ENCODE results near the gene SIGLEC6.

Gene SIGLEC6

DNA sequence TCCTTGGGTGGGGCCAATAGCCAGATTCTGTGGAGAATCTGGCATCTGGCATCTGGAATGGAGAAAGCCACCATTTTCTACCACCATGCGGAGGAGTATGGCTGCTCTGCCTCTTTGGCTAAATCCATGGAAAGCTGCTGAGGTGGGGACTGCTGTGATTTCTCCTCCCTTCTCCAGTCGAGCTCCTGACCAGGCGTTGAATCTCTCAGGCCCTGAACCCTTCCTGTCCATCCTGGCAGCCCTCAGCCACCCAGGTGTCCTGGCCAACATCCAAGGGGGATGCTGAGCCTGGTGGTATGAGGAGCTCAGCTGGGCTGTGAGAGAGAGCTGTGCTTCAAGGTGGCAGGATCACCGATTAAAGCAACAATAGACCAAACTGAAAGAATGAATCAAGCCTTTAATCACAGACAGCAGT is 17.4 kb upstream of the SIGLEC6 start:
- DNase-seq (ENCODE audit: low read depth in 2 of 2): no peak

DNA sequence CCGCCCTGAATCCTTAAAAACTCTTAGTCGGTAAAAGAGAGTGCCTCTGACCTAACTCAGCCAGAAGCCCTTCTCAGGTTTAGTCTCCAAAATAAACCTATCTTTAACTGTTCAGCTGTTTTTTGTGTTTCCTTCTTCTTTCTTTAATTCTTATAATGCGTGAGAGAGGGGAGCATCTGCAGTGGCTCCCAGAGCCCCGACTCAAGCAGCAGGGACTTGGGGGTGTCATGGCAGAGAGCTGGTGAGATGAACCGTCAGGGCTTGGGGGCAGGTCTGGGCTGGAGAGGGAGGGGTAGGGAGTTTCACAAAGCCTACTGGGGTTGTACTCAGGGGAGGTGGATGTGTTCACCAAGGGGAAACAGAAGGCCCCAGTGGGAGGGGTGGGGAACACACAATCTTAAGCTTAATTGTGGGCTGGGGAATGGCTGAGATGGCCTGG is 16.8 kb upstream of the SIGLEC6 start:
- DNase-seq (ENCODE audit: low read depth in 2 of 2): no peak

DNA sequence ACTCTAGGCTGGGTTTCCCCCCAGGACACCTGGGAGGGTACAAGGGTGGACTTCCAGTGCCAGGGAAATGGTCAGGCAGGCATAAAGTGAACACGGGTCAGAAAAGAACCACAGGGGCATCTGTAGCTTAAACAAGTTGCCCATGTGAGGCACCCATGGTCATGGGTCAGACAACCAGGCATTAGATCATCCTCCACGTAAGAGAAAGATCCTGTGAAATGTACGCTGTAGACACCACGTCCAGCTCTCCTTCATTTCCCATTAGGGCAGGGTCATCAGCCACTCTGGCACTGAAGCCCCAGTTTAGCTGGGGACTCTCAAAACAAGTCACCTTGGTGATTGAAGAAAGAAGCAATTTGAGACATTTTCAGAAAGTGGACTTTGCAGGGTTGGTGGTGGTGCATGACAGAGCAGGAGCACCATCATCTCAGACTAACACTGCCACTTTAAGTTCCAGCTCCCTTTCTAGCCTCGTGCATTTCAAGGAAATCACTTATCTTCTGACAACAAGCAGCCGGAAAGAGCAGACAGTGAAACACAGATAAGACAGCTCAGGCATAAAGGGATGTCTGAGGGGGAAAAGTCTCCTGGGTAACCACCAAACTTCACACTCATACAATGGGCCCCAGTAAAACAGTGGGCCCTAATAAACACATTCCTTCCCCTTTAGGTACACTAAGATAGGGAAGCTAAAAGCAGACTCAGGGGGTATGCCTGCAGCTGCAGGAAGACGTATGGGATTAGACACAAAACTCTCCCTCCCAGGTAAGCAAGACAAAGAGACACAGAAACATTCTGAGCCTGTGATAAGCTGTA is 16.1 kb upstream of the SIGLEC6 start:
- no peak for DNase-seq (ENCODE audit: low read depth in 2 of 2)

DNA sequence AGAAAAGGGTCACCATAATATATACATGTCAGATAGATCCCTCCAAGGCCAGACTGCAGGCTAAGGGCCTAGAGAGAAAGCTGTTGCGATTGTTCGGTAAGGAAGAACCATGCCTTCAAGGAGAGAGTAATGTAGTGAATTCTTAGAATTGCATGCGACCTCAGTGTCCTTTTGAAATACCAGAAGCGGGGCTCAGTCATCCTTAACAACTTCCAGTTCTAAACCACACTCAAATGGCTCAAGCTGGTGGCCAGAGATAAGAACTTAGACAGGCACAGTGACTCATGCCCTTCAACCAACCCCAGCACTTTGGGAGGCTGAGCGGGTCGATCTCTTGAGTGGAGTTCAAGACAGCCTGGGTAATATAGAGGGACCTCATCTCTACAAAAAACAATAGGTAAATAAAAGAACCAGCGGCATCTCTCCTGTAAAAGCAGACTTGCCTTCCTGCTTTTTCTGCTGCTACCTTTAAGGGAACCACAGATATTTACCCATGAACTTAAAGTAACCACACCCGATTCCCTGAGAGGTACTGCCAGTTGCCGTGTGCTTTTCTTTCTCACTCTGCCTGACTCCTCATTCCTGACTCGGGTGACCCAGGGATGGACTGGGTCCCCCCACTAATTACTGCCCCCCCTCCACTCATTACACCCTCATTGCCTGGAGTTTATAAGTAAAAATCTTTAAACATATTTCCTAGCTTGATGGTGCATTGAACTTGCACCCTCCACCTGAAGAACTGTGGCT is 15.4 kb upstream of the SIGLEC6 start:
- peak; percentile 14 to 36 for DNase-seq (ENCODE audit: low read depth in 2 of 2)

DNA sequence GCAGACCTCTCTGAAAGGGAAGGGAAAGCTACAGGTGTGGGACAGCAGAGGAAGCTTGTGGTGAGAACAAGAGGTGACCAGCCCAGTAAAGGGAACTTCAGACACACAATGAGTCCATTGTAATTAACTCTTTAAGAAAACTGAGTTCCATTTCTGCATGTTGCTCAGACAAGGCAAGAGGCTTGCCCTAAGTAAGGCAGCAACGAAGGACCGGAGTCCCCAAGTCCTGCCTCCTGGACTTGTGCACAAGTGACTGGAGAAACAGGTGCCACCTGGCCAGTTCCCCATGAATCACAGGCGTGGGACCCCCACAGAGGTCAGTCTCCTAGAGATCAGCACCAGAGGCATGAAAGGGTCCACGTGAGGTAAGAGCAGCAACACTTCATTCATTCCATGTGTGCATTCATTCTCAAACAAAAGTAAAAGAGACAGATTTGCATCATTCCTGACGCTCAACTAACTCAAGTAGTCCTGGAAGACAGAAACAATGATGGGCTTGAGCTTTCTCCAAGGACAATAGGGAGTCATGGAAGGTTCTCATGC is 14.7 kb upstream of the SIGLEC6 start:
- DNase-seq (ENCODE audit: low read depth in 2 of 2): no peak

DNA sequence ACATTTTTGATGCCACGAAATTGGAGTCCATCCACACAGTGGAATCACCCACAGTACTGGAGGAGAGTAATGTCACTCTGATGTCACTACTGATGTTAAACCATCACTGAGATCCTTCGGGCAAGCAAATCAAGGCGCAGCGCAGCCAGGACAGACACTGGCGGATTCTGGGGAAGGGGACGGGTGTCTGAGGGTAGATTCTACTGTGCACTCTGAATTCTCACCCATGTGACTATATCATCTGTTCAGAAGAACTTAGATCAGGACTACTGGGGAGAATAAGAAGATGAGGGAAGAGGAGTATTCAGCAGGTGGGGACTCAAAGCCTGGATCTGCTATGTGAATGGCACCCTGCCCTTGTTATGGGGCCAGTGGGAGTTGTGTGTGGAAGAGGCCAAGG is 12.6 kb upstream of the SIGLEC6 start:
- no peak for DNase-seq (ENCODE audit: low read depth in 2 of 2)

DNA sequence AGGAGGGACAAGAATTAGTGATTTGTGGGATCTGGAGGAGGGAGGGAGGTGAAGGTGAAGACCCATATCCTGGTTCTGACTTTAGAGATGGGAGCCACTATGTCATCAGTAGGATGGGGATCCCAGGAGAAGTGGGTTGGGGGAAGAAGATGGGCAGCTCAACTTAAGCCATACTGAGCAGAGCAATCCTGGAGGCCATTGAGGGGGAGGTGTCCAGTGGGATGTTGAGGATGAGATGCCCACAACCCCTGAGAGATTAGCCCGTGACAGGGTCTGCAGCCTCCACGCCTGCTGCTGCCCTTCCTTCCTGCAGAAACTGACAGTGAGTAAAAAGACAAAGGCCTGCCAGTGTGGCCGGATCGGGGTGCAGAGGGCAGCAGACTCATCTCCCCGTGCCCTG is 11.2 kb upstream of the SIGLEC6 start:
- no peak for DNase-seq (ENCODE audit: low read depth in 2 of 2)

DNA sequence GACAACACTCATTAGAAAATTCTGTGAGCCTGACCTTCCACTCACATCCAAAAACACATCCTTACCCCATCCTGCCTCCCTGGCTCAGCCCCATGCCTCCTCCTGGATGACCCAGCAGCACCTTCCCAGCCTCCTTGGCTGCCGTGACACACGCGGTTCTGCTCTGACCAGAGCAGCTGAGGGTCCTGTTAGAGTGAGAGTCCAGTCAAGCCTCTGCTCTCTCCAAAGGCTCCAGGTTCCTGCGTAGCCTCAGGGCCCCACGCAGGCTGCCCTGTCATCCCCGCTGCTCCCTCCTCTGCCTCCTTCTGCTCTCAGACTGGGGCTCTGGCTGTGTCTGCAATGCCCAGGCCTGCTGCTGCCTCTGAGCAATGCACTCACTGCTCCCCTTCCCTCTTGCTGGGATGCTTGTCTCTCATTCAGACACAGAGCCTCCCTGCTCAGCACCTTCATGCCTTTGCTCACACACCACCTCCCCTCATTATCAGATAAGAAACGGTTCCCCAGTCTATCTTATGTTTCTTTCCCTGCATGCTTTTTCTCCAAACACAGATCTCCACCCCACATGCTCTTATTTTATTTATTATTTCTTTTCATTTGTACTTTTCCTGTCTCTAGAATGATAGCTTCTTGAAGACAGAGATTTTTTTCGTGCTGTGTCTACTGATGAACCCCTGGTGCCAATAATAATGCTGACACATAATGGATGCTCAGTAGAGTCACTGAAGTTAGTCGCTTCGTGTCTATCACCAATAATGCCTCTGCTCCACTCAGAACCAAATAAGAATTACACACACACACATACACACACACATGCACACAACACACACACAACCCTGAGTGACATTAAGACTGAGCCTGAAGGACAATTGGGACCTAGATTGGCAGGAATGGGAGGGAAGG is 10.2 kb upstream of the SIGLEC6 start:
- DNase-seq (ENCODE audit: low read depth in 2 of 2): no peak

DNA sequence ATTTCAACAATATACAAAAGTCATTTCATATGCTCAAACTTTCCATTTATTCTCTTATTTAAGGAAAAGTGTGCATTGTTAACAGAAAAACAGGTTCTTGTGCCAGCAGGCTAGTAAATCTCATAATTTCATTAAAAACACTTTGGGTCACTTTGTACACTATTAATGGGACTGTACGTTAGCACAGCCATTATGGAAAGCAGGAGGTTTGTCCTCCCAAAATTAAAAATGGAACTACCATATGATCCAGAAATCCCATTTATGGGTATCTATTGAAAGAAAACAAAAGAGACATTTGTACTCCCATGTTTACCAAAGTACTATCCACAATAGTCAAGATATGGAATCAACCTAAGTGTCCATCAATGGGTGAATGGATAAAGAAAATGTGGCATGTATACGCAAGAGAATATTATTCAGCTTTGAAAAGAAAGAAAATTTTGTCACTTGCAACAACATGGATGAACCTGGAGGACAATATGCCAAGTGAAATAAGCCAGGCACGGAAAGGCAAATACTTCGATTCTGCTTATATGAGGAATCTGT is 8.4 kb upstream of the SIGLEC6 start:
- DNase-seq (ENCODE audit: low read depth in 2 of 2): no peak

DNA sequence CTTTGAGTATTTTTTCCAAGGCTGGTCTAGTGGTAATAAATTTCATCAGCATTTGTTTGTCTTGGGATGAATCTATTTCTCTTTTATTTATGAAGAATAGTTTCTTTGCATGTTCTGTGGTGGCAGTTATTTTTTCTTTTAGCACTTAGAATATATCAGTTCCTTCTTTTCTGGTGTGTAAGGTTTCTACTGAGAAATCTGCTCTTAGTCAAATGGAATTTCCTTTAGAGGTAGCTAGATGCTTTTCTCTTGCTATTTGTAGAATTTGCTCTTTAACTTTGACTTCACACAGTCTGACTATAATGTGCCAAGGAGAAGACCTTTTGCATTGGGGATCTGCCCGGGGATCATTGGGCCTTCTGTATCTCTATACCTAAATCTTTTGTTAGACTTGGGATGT is 4.1 kb upstream of the SIGLEC6 start:
- no peak for DNase-seq (ENCODE audit: low read depth in 2 of 2)

DNA sequence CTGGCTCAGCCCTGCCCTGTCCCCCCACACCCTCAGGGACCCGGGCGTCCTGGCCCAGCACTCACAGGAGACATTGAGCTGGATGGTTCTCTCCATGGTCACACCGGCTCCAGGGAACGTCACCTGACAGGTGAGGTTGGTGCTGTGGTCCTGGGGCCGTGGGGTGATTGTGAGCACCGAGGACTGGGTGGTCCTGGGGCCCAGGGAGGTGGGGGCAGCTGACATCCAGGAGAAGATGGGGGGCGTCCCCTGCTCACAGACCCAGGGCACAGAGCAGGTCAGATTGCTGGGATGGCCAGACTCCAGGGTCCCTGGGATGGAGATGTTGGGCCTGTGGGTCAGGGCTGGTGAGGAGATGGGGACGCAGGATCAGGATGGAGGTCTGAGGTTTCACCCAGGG is 854 bp downstream of the SIGLEC6 start:
- no peak for DNase-seq (ENCODE audit: low read depth in 2 of 2)

DNA sequence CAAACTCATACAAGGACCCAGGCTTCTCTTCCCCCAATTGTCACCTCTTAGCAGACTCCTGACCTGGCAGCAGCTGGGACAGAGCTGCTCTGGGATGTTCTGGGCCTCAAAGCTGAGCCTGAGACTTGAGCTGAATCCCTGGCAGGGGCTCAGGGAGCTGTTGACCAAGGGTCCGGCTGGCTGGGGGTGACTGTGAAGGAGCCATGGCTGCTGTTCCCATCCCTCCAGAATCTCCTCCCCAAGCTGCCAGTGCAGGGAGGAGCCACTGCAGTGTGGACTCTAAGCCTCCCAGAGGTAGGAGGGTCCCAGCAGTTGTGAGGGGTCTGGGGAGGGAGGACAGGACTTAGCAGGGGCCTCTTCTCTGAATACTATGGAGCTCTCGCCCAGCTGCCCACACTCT is 2.2 kb downstream of the SIGLEC6 start:
- DNase-seq (ENCODE audit: low read depth in 2 of 2): no peak

DNA sequence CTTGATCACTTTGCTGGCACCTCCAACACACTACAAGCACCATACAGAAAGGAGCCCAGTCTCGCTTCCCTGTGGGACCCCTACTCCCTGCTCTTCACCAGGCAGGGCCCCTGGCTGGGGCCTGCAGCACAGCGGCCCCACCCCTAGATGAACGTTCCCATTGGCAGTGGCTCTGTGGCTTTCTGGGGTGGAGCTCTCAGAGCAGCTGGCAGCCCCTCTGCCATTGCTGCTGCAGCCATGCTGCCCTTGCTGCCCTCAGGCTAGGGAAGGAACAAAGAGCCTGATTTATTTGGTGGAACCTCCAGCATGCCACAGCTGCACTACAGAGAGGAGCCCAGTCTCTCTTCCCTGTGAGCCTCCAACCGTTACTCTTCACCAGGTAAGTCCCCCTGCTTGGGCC is 5.8 kb downstream of the SIGLEC6 start:
- DNase-seq (ENCODE audit: low read depth in 2 of 2): no peak

DNA sequence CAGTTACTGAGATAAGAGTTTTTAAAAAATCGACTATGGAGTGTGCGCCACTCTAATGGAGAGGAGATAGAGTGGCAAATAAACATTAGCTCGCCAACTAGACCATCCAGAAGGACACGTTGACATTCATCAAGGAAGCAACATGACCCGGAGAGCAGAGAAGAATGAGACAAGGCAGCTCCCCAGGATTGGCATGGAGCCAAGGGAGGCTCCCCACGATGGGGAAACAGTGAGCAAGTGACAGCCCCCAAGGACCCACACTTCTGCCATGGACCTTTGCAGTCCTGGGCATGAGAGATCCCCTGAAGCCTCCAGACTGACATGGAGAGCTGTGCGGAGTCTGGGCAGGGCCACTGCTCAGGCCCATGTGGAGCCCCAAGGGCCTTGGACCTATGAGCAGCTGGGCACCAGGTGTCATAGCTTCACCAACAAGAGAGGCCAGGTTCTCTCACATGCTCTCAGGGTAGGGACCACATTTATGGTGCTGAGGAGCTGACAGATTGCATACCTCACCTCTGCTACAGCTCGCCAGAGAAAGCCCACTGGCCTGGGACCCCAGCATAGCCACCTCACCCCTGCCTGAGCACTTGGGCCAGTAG is 6.7 kb downstream of the SIGLEC6 start:
- no peak for DNase-seq (ENCODE audit: low read depth in 2 of 2)

DNA sequence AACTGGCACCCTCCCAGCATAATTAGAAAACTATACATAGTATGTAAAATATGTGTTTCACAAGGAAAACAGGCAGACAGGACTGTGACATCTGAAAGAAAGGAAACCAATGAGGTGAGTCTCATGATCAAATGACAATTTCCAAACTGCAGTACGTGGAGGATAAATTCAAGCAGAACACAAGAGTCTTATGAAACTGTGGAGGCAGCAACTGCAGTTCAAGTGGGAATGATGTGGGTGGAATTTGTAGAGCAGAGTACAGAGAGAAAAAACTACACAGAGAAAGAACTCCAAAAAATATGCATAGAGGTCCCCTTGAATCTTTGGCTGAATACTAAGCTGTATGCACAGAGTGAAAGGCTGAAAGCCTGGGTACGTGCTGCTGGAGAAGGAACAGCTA is 9.7 kb downstream of the SIGLEC6 start:
- DNase-seq (ENCODE audit: low read depth in 2 of 2): no peak

DNA sequence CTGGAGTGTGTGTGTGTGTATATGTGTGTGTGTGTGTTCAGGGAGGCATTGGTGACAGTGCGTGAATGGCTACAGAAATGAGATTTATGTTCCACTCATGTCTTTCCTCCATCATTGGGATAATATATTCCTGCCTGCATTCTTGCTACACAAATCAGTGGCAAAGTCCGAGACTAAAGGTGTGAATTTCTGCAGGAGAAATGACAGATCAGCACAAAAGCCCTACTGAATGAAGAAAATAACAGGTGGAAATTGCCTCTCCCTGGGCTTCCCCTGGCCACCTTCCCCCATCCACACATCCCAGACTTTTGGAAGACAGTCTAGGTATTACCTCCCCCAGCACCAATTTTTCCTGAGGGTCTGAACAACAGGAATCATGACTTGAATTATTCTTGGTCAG is 10.1 kb downstream of the SIGLEC6 start:
- no peak for DNase-seq (ENCODE audit: low read depth in 2 of 2)

DNA sequence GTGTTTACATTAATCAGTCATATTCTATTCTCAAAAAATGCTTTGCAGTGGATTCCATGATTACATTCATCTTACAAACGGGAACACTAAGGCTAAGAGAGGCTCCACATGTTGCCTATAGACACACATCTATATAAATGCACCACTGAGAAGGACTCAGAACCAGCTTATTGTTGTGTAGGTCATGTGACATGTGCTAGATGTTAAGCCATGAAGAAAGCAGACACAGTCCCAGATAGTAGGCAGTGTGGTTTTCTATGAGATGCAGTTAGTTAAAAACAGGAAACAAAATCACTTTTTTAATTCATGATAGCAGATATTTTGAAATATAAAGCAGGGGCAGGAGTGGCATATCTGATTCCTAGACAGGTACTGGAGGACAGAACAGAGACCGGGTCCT is 10.7 kb downstream of the SIGLEC6 start:
- no peak for DNase-seq (ENCODE audit: low read depth in 2 of 2)

DNA sequence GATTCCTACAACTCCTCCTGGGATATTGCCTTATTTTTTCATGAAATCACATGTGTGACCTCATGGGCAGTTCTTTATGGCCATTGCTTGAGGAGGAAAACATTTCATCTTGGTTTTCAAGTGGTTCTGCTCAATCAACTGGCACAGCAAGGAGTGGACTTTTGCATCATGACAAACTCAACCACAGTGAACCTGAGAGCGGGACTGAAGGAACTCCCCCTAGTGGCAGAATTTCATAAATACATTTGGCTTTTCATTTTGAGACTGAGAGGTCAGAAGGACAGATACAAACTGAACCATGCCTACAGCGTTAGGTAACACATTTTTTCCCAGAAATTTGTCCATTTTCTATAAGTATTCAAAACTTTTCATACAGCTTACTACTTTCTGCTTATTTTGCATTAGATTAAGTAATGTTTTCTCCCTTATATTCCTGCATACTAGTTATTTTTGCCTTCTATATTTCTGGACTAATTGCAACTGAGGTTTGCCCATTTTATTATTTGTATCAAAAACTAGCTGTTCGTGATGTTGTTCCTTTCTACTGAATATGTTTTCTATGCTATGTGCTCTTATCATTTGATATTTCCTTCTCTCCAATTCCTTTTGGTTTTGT is 16.5 kb downstream of the SIGLEC6 start:
- no peak for DNase-seq (ENCODE audit: low read depth in 2 of 2)

DNA sequence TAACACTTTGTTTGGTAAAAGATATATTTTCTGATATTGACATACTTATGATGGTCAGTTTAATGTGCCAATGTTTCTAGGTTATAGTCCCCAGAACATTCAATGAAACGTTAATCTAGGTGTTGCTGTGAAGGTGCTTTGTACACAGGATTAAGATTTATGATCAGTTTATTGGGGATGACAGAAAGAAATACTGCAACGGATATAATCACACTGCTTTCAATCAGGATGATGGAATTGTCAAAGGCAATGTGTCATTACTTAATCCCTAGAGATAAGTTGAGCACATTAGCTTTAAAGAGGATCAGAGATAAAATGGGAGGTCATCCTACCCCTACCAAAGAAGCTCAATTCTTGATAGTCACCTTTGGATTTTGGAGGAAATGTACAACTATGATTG is 17.5 kb downstream of the SIGLEC6 start:
- DNase-seq (ENCODE audit: low read depth in 2 of 2): no peak

DNA sequence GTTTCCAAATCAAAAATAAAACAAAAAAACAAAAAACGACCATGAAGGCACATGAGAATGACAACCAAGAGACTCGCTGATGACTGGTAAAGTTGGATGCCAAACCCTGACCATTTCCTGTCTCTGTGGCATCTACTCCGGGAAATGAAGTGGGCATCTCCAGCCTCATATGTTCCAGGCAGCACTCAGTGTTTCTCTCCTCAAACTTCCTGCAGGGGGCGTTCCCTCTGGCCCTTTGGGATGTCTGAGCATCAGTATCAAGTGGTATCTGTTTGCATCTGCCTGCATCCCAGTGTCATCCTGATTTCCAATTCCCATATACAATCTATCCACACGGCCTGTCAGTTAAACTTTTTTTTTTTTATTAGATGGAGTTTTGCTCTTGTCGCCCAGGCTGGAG is 20.1 kb downstream of the SIGLEC6 start:
- DNase-seq (ENCODE audit: low read depth in 2 of 2): no peak

All from stimulated activated CD8-positive, alpha-beta memory T cell treated with anti-CD3 and anti-CD28 coated beads, Interleukin-15, amount 100 ng/mL, for 48 hours (primary cell).